SK-N-MC (cell line): ENCODE data around the gene RBP2.

Source experiments
- DNase-seq: peaks from one replicate; pipeline ENCODE4 v3.0.0-alpha.2; 2011; ENCODE audit warnings: low read depth, low spot score
- H3K27ac ChIP-seq: fragments of 200-600 bp; sonication (generic); 2 replicates; pipeline ENCODE4 v1.5.1; 2016; ENCODE audit warnings: mixed run types
- H3K36me3 ChIP-seq: fragments of 200-600 bp; sonication (generic); 2 replicates; pipeline ENCODE4 v1.6.1; 2017; ENCODE audit warnings: antibody characterized with exemption, low read length, mixed read lengths; ENCODE audit not compliant: insufficient read depth
- H3K4me3 ChIP-seq: fragments of 200-600 bp; sonication (generic); 2 replicates; pipeline ENCODE4 v1.5.1; 2016
- H3K9ac ChIP-seq: fragments of 200-600 bp; sonication (generic); 2 replicates; pipeline ENCODE4 v1.8.0; 2017; ENCODE audit warnings: mixed run types, mixed read lengths; ENCODE audit not compliant: insufficient read length
- H3K9me3 ChIP-seq: fragments of 200-600 bp; sonication (generic); 2 replicates; pipeline ENCODE4 v1.6.1; 2017; ENCODE audit warnings: low read depth, mild to moderate bottlenecking, antibody characterized with exemption, low read length, moderate library complexity, mixed read lengths
- EZH2 ChIP-seq: fragments of 200-600 bp; sonication (generic); IDR thresholded peaks from one replicate; pipeline ENCODE4 v1.6.1; 2017; ENCODE audit warnings: antibody characterized with exemption
- FOXP2 ChIP-seq: optimal IDR thresholded peaks from 2 replicates; pipeline ENCODE3; 2011; ENCODE audit warnings: mild to moderate bottlenecking, moderate library complexity; ENCODE audit not compliant: insufficient read depth; ENCODE audit errors: extremely low read length, control extremely low read depth
- POLR2AphosphoS5 ChIP-seq: IDR thresholded peaks from 2 replicates; pipeline ENCODE4 v1.6.1; 2012; ENCODE audit warnings: mild to moderate bottlenecking, low read depth, low read length, borderline replicate concordance

The RBP2 gene

DNA sequence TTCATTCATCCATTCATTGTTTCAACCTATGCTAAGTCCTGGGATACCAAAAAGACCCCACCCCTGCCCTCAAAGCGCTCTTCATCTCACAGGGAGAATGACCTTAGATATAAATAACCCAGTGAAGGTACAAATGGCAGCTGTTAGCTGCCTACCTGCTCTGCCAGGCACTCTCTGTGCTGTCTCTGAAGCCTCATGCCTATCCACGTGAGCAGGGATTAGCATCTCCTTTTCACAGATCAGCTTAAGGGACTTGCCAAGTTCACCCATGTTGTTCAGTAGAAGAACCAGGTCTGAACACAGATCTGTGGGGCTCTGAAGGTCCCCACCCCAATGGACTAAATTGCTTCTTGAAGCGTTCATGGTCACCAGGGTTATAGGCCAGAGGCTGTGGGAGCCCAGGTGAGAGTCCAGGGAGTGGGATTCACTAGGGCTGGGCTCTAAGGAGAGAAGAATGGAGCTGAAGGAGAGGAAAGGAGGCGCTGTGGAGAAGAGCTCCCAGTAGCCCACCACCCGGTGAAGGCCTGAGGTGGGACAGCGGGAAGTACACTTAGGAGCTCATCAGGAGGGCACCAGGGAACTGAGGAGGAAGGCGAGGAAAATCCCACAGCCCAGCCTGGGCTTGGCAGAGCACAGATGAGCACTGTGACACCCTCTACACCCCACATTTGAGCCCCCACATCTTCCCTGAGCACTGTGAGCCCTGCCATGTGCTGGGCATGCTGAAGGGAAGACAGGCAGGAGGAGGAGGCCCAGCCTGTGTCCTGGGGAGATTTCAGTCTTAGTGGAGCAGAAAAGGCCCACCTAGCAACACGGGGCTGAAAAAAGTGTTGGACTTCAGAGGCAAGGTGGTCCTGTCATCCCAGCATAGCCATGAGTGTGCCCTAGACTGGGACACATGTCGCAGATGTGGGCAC lies 42.9 kb upstream of the RBP2 start:
- TF ChIP-seq FOXP2 = no peak
- Histone ChIP-seq H3K36me3 (no peaks in the 10 kb centered on the region), H3K4me3 (no peak overlapping the region), H3K9me3 (no peaks in the 10 kb centered on the region), H3K27ac (no peak overlapping the region), H3K9ac (no peak overlapping the region)
- DNase-seq = no peak

DNA sequence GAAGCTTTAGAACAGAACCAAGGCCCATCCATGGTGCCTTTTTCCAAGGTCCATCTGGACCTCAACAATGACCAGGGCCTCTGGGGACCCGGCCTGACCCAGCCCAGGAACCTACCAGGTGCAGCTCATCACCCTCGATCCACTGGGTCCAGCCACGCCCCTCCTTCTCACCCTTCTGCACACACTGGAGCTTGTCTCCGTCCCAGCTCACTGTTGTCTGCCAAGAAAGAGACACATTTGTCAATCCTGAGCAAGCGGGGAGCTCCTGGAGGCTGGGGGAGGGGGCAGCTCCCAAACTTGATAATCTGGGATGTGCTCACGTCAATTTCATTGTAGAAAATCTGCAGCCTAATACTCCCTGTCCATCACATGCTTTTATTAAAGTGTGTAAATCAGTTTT lies 42.0 kb upstream of the RBP2 start:
- no peak for DNase-seq
- no peak overlapping the region for H3K4me3 ChIP-seq
- no peaks in the 10 kb centered on the region for H3K36me3 ChIP-seq
- no peak for TF ChIP-seq FOXP2
- no peak overlapping the region for H3K27ac ChIP-seq
- no peak overlapping the region for H3K9ac ChIP-seq
- no peaks in the 10 kb centered on the region for H3K9me3 ChIP-seq

DNA sequence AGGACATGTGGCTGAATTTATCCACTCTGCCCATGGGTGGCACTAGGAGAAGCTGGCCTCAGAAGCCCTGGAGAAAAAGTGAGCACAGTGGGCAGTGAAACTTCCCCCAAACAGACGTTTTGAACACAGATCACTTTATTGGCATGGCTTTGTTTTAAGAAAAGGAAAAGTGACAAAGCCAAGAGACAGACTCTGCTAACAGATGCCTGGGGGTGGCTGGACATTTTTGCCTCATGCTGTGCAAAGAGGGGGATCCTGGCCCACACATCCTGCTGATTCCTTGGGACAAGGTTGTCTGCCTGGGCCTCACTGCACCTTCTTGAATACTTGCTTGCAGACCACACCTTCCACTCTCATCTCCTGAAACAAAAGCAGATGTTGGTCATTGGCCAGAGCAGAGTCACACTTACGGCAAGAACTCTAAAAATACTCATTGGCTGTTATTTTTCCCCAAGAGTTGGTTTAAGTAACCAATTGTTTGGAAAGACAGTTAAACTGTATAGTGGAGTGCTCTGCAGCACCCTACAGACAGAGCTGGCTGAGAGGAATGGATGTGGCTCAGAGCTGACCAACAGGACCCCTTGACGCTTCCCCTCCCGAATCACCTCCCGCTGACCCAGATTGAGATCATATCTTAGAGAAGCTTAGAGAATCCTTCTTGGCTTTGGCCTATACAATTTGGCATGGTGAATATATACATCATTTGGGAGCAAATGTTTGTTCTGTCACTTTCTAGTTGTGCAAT lies 41.2 kb upstream of the RBP2 start:
- Histone ChIP-seq H3K9me3 (no peaks in the 10 kb centered on the region), H3K36me3 (no peaks in the 10 kb centered on the region), H3K27ac (no peak overlapping the region), H3K9ac (no peak overlapping the region), H3K4me3 (no peak overlapping the region)
- DNase-seq = no peak
- no peak for TF ChIP-seq EZH2

DNA sequence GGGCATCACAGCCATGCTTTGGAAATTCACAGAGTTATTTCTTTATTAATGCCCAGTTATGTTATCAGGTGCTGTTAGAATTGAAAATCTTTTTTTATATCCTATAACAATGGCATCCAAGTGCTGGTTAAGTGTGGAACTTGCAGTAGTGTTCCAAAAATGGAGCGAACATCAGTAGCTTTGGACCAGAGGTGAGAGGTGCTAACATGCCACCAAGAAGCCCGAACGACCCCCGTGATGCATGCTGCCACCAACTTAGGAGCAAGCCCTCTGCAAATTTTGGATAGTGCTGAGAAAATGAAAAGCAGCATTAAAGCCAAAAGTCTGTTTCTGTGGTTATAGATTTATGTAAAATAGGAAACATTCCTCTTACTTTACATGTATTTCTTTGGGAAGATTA lies 38.4 kb upstream of the RBP2 start:
- Histone ChIP-seq H3K9ac (no peak overlapping the region), H3K4me3 (no peak overlapping the region), H3K27ac (no peak overlapping the region), H3K9me3 (no peaks in the 10 kb centered on the region), H3K36me3 (no peaks in the 10 kb centered on the region)
- TF ChIP-seq POLR2AphosphoS5 (no peak), FOXP2 (no peak), EZH2 (no peak)
- DNase-seq = no peak

DNA sequence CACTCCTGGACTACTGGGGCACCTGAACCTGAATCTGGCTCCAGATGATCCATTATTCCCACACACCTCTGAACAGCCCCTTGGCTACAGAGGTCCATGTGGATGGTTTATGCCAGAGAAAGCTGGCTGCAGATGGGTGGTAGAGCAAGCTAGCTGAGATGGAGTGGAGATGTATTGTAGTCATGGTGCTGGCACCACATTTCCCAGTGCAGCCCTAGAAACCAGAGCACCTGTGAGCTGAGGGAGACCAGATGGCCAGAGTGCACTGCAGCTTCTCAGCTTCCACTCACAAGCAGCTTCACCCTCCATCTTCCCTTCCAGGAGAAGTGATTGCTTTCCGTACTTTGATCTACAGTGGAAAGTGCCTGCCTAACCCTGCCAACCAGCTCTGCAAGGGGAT lies 33.3 kb upstream of the RBP2 start:
- Histone ChIP-seq H3K27ac (no peak overlapping the region), H3K4me3 (no peak overlapping the region), H3K36me3 (no peaks in the 10 kb centered on the region), H3K9me3 (no peaks in the 10 kb centered on the region), H3K9ac (no peak overlapping the region)
- DNase-seq = no peak
- TF ChIP-seq EZH2 (no peak), FOXP2 (no peak), POLR2AphosphoS5 (no peak)

DNA sequence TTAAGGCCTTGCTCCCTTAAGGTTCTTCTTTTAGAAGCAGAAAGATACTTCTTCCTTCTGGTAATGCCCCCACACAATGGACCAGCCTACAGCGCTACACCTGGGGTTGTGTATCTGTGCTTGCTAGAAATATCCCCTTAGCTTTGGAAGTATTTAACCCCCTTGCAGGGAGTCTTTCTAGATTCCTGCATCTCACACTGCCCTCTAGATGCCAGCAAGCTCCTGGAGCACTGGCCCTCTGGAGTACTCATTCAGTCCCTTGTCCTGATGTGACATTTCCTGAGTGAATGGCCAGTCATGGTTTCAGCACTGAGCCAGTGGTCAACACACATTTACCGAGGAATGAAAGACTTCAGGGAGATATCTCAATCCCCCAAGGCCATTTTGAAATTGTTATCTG lies 30.4 kb upstream of the RBP2 start:
- H3K36me3 ChIP-seq = no peaks in the 10 kb centered on the region
- H3K9ac ChIP-seq = no peak overlapping the region
- no peak overlapping the region for H3K27ac ChIP-seq
- TF ChIP-seq EZH2 = no peak
- TF ChIP-seq FOXP2 = no peak
- TF ChIP-seq POLR2AphosphoS5 = no peak
- no peak overlapping the region for H3K4me3 ChIP-seq
- no peak for DNase-seq
- H3K9me3 ChIP-seq = no peaks in the 10 kb centered on the region

DNA sequence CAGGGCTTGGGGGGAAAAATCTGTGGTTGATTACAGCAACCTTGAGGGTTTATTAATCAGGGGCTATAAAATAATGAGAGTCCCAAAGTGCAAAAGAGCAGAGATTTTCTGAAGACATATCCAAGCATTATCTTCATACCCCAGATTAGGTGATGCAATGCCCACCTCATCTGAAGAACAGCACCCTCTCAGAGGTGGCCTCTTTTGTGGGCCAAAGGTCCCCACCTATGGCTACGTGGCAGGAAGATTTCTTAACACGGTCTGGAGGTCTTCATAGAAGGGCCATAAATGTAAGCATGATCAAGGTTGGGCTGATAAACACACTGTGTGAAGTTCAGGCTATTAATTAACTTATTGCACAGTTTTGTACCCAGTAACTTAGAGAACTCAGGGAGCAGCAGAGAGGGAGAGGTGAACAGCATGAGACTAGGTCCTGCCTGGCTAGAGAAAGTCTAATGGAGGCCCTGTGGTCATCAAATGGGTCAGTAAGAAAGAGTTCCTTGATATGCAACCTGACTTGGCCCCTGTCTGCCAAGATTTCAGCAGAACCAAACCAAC lies 29.6 kb upstream of the RBP2 start:
- Histone ChIP-seq H3K36me3 (no peaks in the 10 kb centered on the region), H3K9me3 (no peaks in the 10 kb centered on the region), H3K9ac (no peak overlapping the region), H3K4me3 (no peak overlapping the region), H3K27ac (no peak overlapping the region)
- TF ChIP-seq POLR2AphosphoS5 = no peak
- TF ChIP-seq EZH2 = no peak
- no peak for TF ChIP-seq FOXP2
- no peak for DNase-seq

DNA sequence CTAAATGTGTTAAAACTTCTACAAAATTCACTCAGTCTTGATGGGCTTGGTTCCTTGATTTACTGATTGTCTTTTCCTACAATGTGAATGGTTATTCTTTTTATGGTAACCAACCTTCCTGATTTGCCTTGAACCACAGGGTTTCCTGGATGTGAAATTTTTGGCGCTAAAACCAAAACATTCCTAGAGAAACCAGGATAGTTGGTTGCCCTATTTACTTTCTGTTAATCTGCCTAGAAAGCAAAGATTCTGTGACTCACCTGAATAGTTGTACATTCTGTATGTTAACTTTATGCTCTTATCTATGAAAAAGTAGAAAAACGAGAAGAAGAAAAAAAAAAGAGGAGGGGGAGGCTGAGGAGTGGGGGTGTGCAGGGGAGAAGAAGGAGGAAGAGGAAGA lies 23.2 kb upstream of the RBP2 start:
- no peak overlapping the region for H3K27ac ChIP-seq
- H3K36me3 ChIP-seq = no peaks in the 10 kb centered on the region
- TF ChIP-seq EZH2 (no peak), FOXP2 (no peak), POLR2AphosphoS5 (no peak)
- no peak for DNase-seq
- no peaks in the 10 kb centered on the region for H3K9me3 ChIP-seq
- no peak overlapping the region for H3K9ac ChIP-seq
- no peak overlapping the region for H3K4me3 ChIP-seq
